ENCODE results near the gene AKR1C2. TPM values are rescaled to one million over a fixed set of nuclear protein-coding genes. Genes with fewer than 3 reads are reported as not detected.
"Not testable (repeated sequence)": the region's sequence is repeated elsewhere in the genome, so short reads cannot be mapped to it uniquely, and the experiment has no call there.

AKR1C2 gene
- polyA plus RNA-seq, 1 donor: 10.3 TPM

- not testable (repeated sequence) for DNase-seq (ENCODE audit: low read depth)
Measured at GRCh38 chr10:4988000-4988641, 15.5 kb downstream of the AKR1C2 start.

- no peak for DNase-seq (ENCODE audit: low read depth)
Measured at GRCh38 chr10:4984971-4985594, 18.6 kb downstream of the AKR1C2 start.

GRCh38 chr10:4984223-4984622 is 19.4 kb downstream of the AKR1C2 start:
- DNase-seq (ENCODE audit: low read depth): no peak

GRCh38 chr10:4983615-4984216 is 19.9 kb downstream of the AKR1C2 start:
- no peak for DNase-seq (ENCODE audit: low read depth)

- DNase-seq (ENCODE audit: low read depth): no peak
Measured at GRCh38 chr10:4982764-4983226, 20.9 kb downstream of the AKR1C2 start.

GRCh38 chr10:4981722-4982471 is 21.8 kb downstream of the AKR1C2 start:
- no peak for DNase-seq (ENCODE audit: low read depth)

GRCh38 chr10:4980793-4981192 is 22.9 kb downstream of the AKR1C2 start:
- DNase-seq (ENCODE audit: low read depth): no peak

- DNase-seq (ENCODE audit: low read depth): no peak
Measured at GRCh38 chr10:4978870-4979269, 24.8 kb downstream of the AKR1C2 start.

- DNase-seq (ENCODE audit: low read depth): no peak
Measured at GRCh38 chr10:4977025-4977424, 26.6 kb downstream of the AKR1C2 start.

GRCh38 chr10:4974400-4974799 is 29.3 kb downstream of the AKR1C2 start:
- DNase-seq (ENCODE audit: low read depth): not testable (repeated sequence)

- not testable (repeated sequence) for DNase-seq (ENCODE audit: low read depth)
Measured at GRCh38 chr10:4973294-4973693, 30.4 kb downstream of the AKR1C2 start.

GRCh38 chr10:4972369-4973142 is 31.1 kb downstream of the AKR1C2 start:
- DNase-seq (ENCODE audit: low read depth): not testable (repeated sequence)

- not testable (repeated sequence) for DNase-seq (ENCODE audit: low read depth)
Measured at GRCh38 chr10:4970362-4970761, 33.3 kb downstream of the AKR1C2 start.

- DNase-seq (ENCODE audit: low read depth): not testable (repeated sequence)
Measured at GRCh38 chr10:4969289-4969688, 34.4 kb downstream of the AKR1C2 start.

GRCh38 chr10:4967189-4967588 is 36.5 kb downstream of the AKR1C2 start:
- DNase-seq (ENCODE audit: low read depth): not testable (repeated sequence)

GRCh38 chr10:4965763-4966162 is 37.9 kb downstream of the AKR1C2 start:
- DNase-seq (ENCODE audit: low read depth): not testable (repeated sequence)

- DNase-seq (ENCODE audit: low read depth): not testable (repeated sequence)
Measured at GRCh38 chr10:4963815-4964154, 39.9 kb downstream of the AKR1C2 start.

- DNase-seq (ENCODE audit: low read depth): not testable (repeated sequence)
Measured at GRCh38 chr10:4962876-4963814, 40.5 kb downstream of the AKR1C2 start, which contains the start of gene AKR1C1. Gene AKR1C1, plus strand, starts transcription at chr10:4963415. Its CDS starts 30 bp downstream, at chr10:4963445.

GRCh38 chr10:4962308-4962707 is 41.3 kb downstream of the AKR1C2 start:
- DNase-seq (ENCODE audit: low read depth): not testable (repeated sequence)

GRCh38 chr10:4961558-4961957 is 42.1 kb downstream of the AKR1C2 start:
- not testable (repeated sequence) for DNase-seq (ENCODE audit: low read depth)

All from forelimb muscle (tissue), 1 donor.